ENCODE results near the gene NDST3.

Gene NDST3

GRCh38 chr4:118082182-118082581 lies 47.9 kb downstream of the NDST3 start:
- FAIRE-seq: no peak

GRCh38 chr4:118085700-118086099 lies 51.4 kb downstream of the NDST3 start:
- FAIRE-seq: no peak

GRCh38 chr4:118086344-118086743 lies 52.1 kb downstream of the NDST3 start:
- FAIRE-seq: no peak

- FAIRE-seq: no peak
These were observed 53.1 kb downstream of the NDST3 start for GRCh38 chr4:118087366-118087765.

GRCh38 chr4:118099106-118099505 lies 64.8 kb downstream of the NDST3 start:
- FAIRE-seq: no peak

GRCh38 chr4:118102195-118102594 lies 67.9 kb downstream of the NDST3 start:
- no peak for FAIRE-seq

- no peak for FAIRE-seq
These were observed 78.1 kb downstream of the NDST3 start for GRCh38 chr4:118112117-118113046.

GRCh38 chr4:118113220-118113619 lies 78.9 kb downstream of the NDST3 start:
- FAIRE-seq: no peak

GRCh38 chr4:118114720-118115119 lies 80.4 kb downstream of the NDST3 start:
- no peak for FAIRE-seq

- no peak for FAIRE-seq
These were observed 86.0 kb downstream of the NDST3 start for GRCh38 chr4:118120120-118120760.

- no peak for FAIRE-seq
These were observed 90.7 kb downstream of the NDST3 start for GRCh38 chr4:118124997-118125396.

- no peak for FAIRE-seq
These were observed 105.0 kb downstream of the NDST3 start for GRCh38 chr4:118139241-118139640.

- FAIRE-seq: no peak
These were observed 107.0 kb downstream of the NDST3 start for GRCh38 chr4:118141240-118141639.

GRCh38 chr4:118154649-118155048 lies 120.4 kb downstream of the NDST3 start:
- no peak for FAIRE-seq

GRCh38 chr4:118155516-118155915 lies 121.2 kb downstream of the NDST3 start:
- no peak for FAIRE-seq

- no peak for FAIRE-seq
These were observed 124.6 kb downstream of the NDST3 start for GRCh38 chr4:118158763-118159375.

- FAIRE-seq: no peak
These were observed 133.0 kb downstream of the NDST3 start for GRCh38 chr4:118167306-118167705.

- FAIRE-seq: no peak
These were observed 137.1 kb downstream of the NDST3 start for GRCh38 chr4:118171381-118171780.

GRCh38 chr4:118173126-118173525 lies 138.8 kb downstream of the NDST3 start:
- no peak for FAIRE-seq

GRCh38 chr4:118173956-118174725 lies 139.9 kb downstream of the NDST3 start:
- no peak for FAIRE-seq

GRCh38 chr4:118175506-118175905 lies 141.2 kb downstream of the NDST3 start:
- FAIRE-seq: no peak

GRCh38 chr4:118177126-118177525 lies 142.8 kb downstream of the NDST3 start:
- FAIRE-seq: no peak

- no peak for FAIRE-seq
These were observed 146.5 kb downstream of the NDST3 start for GRCh38 chr4:118180776-118181175.
